K562 (cell line): Measurements from ENCODE around the gene TMEM170A. TPM values are rescaled to one million over a fixed set of nuclear protein-coding genes. Genes with fewer than 3 reads are reported as not detected.

Source experiments
- ESRRA ChIP-seq: fragments of 450-650 bp; IDR thresholded peaks from 2 replicates; pipeline ENCODE4 v1.6.1; 2014; ENCODE audit warnings: low read depth, mild to moderate bottlenecking, moderate library complexity, borderline replicate concordance
- TGIF2 ChIP-seq: sonication (generic); formaldehyde crosslinking; IDR thresholded peaks from 2 replicates; pipeline ENCODE4 v1.8.1; 2022; ENCODE audit warnings: mild to moderate bottlenecking, missing genetic modification reagents, moderate library complexity
- polyA plus RNA-seq, 8 experiments: library from polyadenylated mRNA; depleted of rRNA in 4 of 8; stranded (reverse) in 5 of 8; unstranded in 3 of 8; fragments of >200 nt; fragmentation: Nextera tagmentation in 2 of 8; fragmentation: Illumina TruSeq in 1 of 8; extraction: Ambion mirVana in 2 of 8; extraction: Trizol in 1 of 8; gene quantifications; 2 replicates each; pipeline versions ENCODE4 v1.2.1 to v1.2.3, GENCODE V29; 2011 to 2014; ENCODE audit warnings: inconsistent platforms in 1 of 8, missing spikeins in 1 of 8
- total RNA-seq, 7 experiments: library from RNA; depleted of rRNA in 6 of 7; stranded (reverse); fragments of >200 nt in 6 of 7; fragmentation: Illumina TruSeq in 2 of 7; extraction: Trizol in 2 of 7; gene quantifications; 2 replicates each; pipeline versions ENCODE4 v1.2.1 to v1.2.3, GENCODE V29; 2011 to 2021; ENCODE audit warnings: low replicate concordance in 1 of 7
- TF ChIP-seq, protein P1 (sequence below), 2 experiments: fragments of 450-650 bp; formaldehyde crosslinking in 1 of 2; IDR thresholded peaks; 2 replicates each; pipeline versions ENCODE4 v1.4.0 to v1.6.1; 2014 to 2020; ENCODE audit warnings: mild to moderate bottlenecking in 2 of 2, borderline replicate concordance in 1 of 2, low read depth in 1 of 2
- TF ChIP-seq, protein P2 (sequence below): fragments of 450-650 bp; IDR thresholded peaks from 2 replicates; pipeline ENCODE4 v1.6.1; 2016; ENCODE audit warnings: borderline replicate concordance

TMEM170A gene
- total and polyA plus RNA-seq, 9 of the 15 experiments (the other 6 are each of a cell fraction or from before 2014, with no cell fraction given), result 6.1 to 30.2 (median 15.0) TPM

DNA sequence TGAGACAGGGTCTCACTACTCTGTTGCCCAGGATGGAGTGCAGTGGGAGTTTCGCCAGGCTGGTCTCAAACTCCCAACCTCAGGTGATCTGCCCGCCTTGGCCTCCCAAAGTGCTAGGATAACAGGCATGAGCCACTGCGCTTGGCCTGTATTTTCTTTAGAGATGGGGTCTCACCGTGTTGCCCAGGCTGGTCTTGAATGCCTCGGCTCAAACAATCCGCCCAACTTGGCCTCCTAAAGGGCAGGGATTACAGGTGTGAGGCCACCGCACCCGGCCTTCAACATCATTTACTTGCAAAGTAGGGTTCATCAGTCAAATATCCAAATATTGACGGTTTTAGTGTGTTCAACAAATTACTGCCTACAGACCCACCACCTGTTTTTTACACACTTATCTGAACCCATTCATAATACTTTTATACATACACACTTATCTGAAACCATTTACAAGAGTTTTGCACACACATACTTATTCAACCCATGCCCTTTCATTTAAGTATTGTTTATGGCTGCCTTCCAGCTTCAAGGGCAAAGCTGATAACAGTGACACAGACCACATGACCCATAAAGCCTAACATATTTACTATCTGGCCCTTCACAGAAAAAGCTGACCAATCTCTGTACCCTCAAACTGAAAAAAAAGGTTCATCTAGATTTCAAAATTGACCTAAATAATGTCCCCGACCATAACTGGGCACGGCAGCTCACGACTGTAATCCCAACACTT lies 11.9 kb downstream of the TMEM170A start (continued):
- TF ChIP-seq, protein P1, sequence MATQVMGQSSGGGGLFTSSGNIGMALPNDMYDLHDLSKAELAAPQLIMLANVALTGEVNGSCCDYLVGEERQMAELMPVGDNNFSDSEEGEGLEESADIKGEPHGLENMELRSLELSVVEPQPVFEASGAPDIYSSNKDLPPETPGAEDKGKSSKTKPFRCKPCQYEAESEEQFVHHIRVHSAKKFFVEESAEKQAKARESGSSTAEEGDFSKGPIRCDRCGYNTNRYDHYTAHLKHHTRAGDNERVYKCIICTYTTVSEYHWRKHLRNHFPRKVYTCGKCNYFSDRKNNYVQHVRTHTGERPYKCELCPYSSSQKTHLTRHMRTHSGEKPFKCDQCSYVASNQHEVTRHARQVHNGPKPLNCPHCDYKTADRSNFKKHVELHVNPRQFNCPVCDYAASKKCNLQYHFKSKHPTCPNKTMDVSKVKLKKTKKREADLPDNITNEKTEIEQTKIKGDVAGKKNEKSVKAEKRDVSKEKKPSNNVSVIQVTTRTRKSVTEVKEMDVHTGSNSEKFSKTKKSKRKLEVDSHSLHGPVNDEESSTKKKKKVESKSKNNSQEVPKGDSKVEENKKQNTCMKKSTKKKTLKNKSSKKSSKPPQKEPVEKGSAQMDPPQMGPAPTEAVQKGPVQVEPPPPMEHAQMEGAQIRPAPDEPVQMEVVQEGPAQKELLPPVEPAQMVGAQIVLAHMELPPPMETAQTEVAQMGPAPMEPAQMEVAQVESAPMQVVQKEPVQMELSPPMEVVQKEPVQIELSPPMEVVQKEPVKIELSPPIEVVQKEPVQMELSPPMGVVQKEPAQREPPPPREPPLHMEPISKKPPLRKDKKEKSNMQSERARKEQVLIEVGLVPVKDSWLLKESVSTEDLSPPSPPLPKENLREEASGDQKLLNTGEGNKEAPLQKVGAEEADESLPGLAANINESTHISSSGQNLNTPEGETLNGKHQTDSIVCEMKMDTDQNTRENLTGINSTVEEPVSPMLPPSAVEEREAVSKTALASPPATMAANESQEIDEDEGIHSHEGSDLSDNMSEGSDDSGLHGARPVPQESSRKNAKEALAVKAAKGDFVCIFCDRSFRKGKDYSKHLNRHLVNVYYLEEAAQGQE (IDR thresholded peaks at IDR 0.05; ENCODE audit: borderline replicate concordance), result no peak
- TF ChIP-seq, protein P1 (CRISPR knock-in tag; IDR thresholded peaks at IDR 0.05; ENCODE audit: low read depth), result no peak
- TF ChIP-seq TGIF2 (CRISPR knock-in tag), result no peak
- TF ChIP-seq, protein P2, sequence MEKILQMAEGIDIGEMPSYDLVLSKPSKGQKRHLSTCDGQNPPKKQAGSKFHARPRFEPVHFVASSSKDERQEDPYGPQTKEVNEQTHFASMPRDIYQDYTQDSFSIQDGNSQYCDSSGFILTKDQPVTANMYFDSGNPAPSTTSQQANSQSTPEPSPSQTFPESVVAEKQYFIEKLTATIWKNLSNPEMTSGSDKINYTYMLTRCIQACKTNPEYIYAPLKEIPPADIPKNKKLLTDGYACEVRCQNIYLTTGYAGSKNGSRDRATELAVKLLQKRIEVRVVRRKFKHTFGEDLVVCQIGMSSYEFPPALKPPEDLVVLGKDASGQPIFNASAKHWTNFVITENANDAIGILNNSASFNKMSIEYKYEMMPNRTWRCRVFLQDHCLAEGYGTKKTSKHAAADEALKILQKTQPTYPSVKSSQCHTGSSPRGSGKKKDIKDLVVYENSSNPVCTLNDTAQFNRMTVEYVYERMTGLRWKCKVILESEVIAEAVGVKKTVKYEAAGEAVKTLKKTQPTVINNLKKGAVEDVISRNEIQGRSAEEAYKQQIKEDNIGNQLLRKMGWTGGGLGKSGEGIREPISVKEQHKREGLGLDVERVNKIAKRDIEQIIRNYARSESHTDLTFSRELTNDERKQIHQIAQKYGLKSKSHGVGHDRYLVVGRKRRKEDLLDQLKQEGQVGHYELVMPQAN, result no peak
- peak; percentile 77 for TF ChIP-seq ESRRA
